HG03457 (cell line): ENCODE measurements around the gene KCNH2.

Source experiments
- ATAC-seq: cut with Tn5 transposase; IDR thresholded peaks from one replicate; pipeline ENCODE4 v1.9.1; 2021; ENCODE audit warnings: moderate number of reproducible peaks; ENCODE audit not compliant: unreplicated experiment

KCNH2 gene

DNA sequence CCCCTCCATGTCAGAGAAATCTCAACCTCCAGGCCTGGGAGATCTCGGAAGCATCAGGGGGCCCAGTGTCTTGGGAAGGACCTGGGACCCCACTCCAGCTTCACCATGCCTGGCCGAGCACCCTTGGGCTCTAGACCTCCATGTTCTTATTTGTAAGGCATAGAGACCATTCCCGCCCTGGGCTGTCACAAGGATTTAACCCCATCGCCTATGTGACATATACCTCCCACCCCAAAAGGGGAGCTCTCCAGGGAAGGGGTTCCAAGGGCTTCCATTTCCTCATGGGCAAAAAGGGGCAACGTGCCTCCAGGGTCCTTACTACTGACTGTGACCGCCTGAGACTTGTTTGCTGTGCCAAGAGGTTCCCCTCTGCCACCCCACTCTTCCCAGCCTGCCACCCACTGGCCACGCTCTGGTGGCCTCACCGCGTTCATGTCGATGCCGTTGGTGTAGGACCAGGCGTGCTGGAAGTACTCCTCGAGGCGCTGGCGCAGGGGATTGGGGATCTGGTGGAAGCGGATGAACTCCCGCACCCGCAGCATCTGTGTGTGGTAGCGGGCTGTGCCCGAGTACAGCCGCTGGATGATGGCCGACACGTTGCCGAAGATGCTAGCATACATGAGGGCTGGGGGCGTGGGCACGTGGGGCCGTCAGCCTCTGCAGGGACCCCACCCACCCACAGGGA lies 27.5 kb downstream of the KCNH2 start:
- ATAC-seq: no peak

DNA sequence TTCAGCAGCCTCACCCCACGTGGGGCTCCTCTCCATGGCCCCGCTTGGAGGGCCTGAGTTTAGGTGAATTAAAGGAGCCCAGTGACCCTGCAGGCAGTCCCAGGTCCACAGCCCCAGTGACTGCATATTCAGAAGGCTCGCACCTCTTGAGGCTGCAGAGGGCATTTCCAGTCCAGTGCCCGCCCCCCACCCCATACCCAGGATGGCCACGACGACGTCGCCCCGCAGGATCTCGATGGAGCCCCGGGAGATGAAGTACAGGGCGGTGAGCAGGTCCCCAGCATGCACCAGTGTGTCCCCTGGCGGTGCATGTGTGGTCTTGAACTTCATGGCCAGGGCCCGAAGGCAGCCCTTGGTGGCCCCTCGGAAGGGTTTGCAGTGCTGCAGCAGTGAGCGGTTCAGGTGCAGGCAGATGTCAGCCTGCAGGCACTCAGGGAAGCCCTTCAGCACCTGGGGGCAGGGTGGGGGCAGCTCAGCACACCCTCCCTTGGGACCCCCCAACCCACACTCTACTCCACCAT lies 28.1 kb downstream of the KCNH2 start:
- no peak for ATAC-seq

DNA sequence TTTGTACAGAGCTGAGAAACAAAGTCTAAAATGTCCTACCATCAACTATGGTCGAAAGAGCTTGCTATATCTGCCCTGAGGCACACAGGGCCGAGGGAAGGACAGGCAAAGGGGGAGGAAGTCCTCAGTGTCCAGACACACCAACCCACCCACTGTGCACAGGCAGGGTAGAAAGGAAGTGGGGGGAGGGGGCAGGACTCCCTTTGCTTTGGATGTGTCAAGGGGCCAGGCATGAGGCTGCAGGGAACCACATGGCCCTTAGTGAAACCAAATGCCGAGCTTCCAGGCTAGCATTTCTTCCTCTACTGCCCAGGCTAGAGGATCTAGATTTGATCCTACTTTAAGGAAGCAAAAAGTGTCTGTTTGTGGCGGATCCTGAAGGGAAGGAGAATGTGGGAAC lies 28.6 kb downstream of the KCNH2 start:
- ATAC-seq: no peak

DNA sequence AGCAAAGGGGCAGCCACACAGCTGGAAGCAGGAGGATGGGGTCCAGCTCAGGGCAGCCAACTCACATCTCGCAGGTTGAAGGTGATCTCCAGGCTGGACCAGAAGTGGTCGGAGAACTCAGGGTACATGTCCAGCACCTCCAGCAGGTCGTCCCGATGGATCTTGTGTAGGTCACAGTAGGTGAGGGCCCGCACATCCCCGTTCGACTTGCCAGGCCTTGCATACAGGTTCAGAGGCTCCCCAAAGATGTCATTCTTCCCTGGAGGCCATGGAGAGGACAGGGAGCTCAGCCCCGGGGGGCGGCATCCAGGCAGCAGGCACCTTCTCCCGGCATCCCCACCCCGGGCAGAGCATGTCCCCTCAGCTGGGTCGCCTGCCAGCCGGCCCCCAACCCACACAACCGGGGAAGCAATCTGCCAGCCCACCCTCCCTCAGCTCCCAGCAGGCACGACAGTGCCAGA lies 29.3 kb downstream of the KCNH2 start:
- no peak for ATAC-seq

DNA sequence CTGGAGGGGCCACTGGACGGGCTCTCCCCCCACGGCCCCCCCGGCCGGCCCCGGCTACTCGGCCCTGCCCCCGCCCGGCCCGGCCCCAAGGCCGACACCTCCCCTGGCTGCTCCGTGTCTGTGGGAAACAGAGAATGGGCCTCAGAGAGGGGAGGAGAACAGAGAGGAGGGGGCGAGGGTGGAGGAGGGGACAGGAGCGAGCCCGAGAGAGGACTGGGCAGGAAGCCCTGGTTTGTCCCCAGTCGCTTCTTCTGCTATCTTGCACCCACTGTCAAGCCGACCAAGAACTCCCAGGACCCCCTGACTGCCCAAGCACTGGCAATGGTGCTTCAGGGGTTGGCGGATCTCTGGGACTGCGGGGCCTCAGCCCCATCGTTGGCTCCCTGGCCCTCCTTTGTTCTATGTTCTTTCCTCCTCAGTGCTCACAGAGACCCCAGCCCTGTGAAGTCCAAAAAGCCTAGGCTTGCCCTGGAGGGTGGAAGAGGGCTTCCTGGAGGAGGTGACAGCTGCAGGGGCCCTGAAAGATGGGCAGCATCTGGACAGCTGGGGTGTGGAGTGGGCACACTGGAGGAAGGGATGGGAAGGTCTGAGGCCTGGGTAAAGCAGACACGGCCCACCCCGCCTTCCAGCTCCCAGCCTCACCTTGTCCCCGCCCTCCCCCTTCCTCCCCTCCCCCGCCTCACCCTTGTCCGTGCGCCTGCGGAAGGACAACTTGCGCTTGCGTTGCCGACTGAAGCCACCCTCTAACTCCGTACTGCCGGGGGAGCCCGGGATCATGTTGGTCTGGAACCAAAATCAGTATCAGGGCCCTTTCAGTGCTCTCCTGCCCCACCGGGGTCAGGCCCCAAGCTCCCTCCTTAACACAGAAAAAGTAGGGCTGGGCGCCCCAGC lies 30.1 kb downstream of the KCNH2 start:
- ATAC-seq: no peak

DNA sequence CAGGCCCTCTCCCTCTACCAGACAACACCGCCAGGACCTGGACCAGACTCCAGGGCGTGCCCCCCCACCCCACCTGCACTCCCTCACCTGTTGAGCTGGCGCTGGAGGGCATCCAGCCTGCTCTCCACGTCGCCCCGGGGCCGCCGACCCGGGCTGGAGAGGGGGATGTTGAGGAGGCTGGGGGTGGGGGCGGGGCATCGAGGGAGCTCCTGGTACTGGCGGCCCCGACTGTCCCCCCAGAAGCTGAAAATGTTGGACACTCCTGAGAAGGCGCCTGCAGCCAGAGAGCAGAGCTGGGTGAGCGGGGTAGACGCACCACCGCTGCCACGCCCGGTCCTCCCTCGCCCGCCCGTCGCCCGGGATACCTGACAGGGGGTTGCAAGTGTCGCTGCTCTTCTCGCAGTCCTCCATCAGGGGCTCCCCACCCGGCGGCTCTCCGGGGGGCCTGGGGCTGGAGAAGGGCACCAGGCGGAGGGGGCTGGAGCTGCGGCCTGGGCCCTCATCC lies 30.8 kb downstream of the KCNH2 start:
- no peak for ATAC-seq

DNA sequence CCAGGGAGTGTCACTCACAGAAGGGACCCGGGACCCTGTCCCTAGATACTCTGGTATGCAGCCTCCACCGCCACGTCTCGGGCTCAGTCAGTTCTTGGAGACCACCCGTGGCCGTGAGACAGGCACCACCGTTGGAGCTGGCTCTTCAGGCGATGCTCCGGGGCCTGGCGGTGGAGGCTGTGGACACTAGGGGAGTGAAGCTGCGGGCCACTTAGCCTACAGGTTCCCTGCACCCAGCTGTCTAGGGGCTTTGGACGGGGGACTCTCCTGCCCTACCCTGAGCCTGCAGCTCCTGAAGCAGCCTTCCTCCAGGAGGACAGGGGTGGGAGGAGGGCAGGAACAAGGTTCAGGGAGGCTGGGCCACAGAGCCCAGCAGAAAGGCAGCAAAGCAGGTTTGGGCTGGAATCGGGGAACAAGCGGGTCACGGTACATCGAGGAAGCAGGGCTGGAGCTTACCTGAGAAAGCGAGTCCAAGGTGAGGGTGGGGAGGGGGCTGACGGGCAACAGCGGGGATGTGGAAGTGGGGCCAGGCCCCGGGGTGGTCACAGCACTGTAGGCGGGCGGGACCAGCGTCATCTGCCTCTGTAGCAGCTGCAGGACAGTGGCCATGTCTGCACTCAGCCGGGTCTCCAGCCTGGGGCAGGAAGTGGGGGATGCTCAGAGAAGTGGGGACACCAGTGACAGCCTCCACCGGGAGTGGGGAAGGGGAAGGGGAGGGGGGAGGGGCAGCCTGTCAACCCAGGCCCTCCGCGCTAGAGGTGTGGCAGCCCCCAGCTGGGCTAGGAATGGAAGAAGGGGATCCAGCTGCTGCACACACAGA lies 31.5 kb downstream of the KCNH2 start:
- no peak for ATAC-seq

DNA sequence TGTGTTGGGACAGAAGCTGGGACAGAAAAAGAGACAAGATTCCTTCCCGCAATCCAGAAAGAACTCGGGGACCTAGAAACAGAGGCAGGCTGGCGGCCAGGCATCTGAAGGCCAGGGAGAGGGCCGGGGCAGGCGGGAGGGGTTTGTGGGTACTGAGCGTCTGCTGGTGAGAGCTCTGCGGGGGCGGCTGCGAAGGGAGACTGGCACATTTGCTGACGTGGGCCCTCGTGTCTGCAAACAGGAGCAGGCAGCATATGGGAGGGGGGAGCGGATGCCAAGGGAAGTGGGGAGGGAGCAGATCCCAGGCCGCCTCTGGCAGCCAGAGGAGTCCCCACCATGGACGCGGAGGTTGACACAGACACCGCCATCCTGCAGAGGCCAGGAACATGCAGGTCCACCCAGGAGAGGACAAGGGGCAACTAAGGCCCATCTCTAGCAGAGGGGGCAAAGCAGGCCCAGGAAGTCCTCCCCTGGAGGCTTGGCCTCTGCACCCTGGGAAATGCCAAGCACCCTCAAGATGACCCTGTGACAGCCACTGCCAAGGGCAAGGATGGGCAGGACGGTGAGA lies 32.2 kb downstream of the KCNH2 start:
- no peak for ATAC-seq

DNA sequence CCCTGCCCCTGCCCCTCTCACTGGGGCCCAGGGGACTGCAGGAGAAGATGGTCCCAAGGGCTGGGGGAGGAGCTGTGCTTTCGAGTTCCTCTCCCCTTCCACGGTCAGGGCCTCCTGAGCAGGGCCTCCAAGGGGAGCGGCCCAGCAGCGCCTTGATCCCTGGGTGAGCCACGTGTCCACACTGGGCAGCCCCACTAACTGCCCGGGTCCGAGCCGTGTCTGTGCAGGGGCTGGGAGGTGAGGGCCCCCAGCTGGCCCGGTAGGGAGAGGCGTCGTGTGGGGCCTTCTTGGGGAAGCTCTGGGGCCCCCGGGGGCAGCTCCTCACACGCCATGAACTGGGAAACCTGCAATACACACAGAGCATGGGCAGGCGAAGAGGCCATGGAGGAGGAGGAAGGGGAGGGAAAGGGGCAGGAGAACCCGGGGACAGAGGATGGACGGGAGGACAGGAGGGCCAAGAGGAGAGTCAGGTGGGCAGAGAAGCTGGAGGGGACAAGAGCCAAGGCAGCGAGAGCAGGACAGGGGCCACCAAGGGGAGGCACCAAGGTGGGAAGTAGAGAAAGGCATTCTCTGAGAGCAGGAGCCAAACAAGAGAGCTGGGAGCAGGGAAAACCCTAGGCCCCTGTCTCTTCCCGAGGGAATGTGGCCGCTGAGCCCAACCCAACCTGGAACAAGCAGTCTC lies 32.8 kb downstream of the KCNH2 start:
- no peak for ATAC-seq

DNA sequence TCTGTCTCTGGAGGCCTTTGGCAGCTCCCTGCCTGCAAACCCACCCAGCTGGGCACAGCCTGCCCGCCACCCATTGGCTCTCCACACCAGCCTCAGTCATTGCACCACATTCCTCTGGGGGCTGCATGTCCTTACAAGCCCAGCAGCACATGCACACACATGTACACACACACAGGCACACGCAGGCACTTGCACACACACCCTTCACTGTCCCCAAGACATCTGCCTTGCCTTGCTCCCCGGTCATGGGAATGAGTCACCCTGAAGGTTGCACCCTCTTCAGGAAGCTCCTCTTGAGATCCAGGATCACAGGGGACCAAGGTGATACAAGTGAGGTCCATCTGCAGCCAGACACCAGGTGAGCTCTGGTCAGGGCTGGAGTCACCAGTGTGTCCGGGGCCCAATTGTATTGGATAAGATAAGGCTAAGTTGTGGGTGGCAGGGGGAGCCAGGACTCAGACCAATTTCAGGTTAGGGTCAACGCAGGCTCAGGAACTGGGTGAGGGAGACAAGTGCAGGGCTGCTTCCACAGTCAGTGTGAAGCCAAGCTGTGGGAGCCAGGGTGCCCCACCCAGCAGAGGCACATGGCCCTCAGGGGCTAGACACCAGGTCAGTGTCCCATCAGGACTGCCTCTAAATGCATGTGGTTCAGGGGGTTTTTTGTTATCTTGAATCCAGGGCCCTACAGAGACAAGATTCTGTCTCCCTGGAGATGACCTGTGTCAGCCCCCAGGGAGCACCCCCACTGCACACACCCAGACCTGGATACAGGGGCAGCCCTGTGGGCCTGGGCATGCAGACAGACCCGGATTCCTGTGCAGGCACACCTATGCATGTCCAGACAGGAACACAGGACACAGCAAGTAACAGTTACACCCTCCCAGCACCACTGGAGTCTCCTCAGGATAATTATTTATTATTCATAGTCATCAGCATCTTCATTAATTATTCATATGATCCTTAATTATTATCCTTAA lies 33.8 kb downstream of the KCNH2 start:
- no peak for ATAC-seq

DNA sequence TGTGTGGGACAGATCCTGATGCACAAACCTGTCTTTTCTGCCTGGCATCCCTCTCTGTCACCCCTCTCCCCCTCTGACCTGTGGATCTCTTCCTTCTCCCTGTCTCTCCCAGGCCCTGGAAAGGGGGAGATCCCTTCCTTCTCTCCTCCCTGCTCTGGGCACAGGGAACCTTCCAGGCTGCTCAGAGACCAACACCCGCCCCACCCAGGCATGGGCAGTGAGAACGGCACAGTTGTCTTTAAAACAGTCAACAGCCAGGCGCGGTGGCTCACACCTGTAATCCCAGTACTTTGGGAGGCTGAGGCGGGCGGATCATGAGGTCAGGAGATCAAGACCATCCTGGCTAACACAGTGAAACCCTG lies 34.7 kb downstream of the KCNH2 start:
- no peak for ATAC-seq

DNA sequence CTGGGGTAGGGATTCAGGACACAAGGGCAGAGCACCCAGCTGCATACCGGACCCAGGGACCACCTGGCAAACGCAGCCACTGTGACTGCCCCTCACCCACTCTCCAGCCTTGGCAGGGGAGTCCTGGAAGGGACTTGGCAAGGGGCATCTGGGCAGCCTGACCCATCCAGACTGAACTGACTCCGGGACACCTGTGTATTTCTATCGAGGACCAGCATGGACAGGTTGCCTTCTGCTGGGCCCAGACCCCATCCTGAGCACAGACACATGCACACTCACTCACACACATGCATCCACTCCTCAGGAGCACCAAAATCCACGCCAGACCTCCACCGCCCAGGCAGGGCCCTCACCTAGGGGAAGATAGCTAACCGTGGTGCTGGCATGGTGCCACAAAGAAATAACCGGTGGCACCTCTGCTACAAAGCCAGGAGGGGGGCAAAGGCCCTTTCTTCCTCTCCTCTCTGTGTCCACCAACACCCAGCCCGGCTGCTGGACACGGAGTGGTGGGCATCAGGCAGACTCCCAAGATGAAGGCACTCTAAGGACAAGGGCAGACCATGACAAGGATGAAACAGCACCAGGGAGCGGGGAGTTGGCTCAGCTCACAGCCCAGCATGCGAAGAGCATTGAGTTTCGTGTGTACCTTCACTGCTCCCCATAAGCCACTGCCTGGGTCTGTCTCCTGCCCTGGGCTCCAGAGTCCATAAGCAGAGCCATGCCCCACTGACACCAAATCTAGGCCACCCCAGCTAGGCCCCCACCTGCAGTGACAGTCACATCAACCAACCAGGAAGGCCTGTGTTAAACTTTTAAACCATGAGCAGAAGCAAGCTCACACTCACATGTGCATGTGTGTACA lies 35.3 kb downstream of the KCNH2 start:
- no peak for ATAC-seq

DNA sequence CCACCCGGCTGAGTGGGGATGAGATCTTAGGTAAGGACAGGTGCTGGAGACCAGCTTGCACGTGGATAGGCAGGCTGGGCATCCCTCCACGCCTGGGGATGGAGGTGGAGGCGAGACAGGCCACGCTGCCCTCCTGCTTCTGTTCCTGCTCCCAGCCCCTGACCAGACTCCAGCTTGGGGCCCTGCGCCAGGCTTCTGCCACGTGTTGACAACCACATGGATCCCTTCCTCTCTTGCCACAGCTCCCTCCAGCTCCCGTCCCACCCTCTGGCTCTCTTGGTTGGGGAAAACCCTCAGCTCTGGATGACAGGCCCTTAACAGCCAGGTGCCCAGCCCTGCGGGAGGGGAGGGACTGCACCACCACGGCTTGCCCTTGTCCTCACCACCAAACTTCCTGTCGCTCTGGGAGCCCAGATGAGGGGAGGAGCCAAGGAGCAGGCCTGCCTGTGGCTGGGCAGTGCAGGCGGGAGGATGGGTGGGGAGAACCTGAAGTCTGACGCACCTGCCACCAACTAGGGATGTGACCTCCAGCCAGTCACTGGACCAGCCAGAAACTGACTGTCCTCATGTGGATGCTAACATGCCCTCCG lies 36.0 kb downstream of the KCNH2 start:
- ATAC-seq: peak; percentile 55

DNA sequence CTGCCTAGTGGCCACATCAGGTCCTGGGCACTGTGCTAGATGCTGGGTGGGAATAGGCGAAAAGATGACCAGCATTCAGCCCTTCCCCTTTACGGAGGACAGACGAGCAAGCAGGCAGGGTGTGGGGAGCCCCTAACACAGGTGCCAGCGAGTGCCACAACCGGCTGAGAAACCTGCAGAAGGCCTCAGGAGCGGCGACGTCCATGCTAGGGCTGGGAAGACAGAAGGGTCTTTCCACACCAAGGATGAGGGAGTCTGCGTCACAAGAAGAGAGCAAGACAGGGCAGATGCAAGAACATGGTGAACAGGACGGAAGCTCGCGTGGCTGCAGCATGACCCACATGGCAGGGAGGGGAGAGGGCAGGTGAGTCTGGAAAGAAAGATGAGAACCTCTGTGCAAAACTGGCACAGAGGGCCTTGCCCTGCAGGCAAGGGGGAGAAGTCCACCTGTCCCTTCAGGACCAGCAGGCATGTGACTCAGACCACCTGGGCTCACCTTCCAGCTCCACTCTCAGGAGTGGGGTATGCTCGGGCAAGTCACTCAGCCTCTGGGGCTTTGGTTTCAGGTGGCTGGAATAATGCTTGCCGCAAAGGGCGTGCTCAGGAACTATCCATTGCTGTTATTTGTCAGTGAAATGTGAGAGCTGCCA lies 36.6 kb downstream of the KCNH2 start:
- ATAC-seq: no peak

DNA sequence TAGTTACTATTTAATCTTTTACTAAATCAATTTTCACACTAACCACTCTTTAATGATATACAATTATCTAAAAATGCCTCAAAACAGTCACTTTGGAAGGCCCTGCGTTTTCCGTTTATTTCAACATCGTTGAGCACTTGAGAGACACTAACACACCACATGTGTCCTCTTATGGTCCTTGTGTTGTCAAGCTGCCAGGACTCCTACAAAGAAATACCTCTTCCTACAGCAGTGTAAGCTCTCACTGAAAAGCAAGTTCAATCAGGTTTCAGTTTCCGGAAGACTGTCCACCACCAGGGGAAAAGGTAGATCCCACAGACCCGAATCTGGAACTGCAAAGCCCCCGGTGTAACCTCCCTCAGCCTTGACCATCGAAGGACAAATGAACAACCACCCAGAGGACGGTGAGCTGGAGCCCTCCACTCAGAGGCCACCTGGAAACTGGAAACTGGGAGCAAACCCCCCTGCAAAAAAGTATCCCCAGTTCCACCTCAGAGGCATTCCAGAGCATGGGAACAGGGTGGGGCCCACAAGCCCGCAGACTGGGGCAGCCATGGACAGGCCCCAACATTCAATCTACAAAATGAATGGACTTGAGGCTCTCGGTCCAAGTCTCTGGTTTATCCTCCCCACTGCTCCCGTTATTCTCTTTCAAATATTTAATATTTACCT lies 37.6 kb downstream of the KCNH2 start:
- no peak for ATAC-seq

DNA sequence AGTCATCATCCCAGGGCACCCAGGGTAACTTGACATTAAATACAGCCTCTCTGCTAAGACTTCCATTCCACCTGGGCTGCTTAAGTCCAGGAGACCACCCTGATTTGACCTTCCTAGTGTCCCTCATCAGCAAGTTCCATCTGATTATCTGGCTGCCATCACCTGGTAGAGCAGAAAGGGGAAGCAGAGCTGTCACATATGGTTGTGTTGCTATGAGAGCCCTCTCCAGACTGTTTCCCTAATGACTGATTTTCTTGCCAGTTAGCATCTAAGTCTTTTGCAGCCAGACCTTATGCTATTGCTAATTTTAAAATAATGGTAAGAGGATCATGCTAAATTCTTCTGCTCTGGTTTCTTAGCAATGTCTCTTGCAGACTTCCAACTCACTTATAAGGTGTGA lies 38.7 kb downstream of the KCNH2 start:
- ATAC-seq: no peak

DNA sequence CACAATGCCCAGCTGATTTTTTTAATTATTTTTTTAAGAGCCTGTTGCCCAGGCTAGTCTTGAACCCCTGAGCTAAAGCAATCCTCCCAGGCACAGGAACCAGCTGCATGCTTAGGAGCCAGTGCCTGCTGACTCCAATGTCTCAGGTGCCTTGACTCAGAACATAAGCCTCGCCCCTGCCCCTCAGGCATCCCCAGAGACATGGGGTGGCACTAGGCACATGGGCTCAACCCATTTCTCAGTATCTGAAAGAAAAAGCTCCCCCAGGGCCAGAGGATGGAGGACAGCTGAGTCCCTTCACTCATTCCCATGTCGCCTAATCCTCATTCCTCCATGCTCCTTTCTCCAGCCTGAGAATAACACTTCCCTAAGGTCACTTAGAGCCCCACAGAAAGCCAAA lies 39.1 kb downstream of the KCNH2 start:
- no peak for ATAC-seq
